ENCODE results near the gene ZNF774.
"Not testable (repeated sequence)": the region's sequence is repeated elsewhere in the genome, so short reads cannot be mapped to it uniquely, and the experiment has no call there.

Gene ZNF774

DNA sequence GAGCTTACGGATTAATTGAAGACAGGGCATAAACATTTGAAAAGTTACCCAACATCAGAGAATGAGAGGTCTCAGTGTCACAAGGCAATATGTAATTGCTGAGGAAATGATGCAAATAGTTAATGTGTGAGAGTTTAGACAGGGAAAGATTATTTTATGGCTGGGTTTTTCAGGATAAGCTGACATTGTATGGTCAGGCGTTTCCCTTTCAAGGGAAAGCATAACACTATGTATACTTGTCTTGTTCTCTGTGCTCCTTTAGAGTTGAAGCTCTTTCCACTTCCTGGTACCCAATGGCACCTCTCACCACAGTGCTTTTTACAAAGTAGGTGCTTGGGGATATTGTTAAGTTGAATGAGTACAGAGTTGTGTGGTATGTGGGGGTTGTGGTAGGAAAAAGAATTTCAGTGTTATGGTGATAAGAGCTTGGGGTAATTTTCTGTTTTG, 55.8 kb downstream of the ZNF774 start:
- Mint-ChIP-seq H3K4me3 (peak overlapping the region; percentile 43), H3K27me3 (ENCODE audit: low read depth) (no peaks in the 10 kb centered on the region), H3K9me3 (peaks cover 4% of the 10 kb centered on the region), H3K36me3 (ENCODE audit: low read depth) (peaks cover 34% of the 10 kb centered on the region), H3K4me1 (ENCODE audit: low read depth) (peaks cover 53% of the 10 kb centered on the region), H3K27ac (peak overlapping the region; percentile 75)
- peak; percentile 65 for DNase-seq (ENCODE audit: low spot score)

DNA sequence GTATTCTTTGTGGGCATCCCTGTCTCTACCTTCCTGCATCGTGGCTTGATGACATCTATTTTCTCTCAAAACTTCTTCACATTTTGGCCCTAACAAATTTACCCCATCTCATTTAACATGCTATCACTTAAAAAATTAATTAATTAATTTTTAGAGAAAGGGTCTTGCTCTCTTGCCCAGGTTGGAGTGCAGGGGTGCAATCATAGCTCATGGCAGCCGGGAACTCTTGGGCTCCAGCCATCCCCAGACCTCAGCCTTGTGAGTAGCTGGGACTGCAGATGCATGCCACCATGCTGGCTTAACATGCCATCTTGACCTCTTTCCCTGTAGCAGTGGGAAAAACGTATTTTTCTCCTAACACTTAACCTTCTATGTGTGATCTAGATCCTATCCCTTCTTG, 56.6 kb downstream of the ZNF774 start:
- peaks cover 59% of the 10 kb centered on the region for H3K4me1 Mint-ChIP-seq (ENCODE audit: low read depth)
- H3K27ac Mint-ChIP-seq: no peak overlapping the region
- H3K27me3 Mint-ChIP-seq (ENCODE audit: low read depth): no peaks in the 10 kb centered on the region
- no peak overlapping the region for H3K4me3 Mint-ChIP-seq
- peaks cover 32% of the 10 kb centered on the region for H3K36me3 Mint-ChIP-seq (ENCODE audit: low read depth)
- peaks cover 4% of the 10 kb centered on the region for H3K9me3 Mint-ChIP-seq
- DNase-seq (ENCODE audit: low spot score): no peak

DNA sequence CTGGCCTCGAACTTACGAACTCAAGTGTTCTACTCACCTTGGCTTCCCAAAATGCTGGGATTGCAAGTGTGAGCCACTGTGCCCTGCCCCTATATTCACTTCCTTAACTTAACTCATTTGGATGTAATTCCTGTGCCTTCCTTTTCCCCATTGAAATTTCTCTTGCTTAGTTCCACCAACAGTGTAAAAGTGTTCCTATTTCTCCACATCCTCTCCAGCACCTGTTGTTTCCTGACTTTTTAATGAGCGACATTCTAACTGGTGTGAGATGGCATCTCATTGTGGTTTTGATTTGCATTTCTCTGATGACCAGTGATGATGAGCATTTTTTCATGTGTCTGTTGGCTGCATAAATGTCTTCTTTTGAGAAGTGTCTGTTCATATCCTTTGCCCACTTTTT, 57.5 kb downstream of the ZNF774 start:
- not testable (repeated sequence) for H3K27me3 Mint-ChIP-seq (ENCODE audit: low read depth); DNase-seq (ENCODE audit: low spot score); H3K4me3 Mint-ChIP-seq; H3K9me3 Mint-ChIP-seq
- Mint-ChIP-seq H3K27ac (peak overlapping the region; percentile 46), H3K36me3 (ENCODE audit: low read depth) (peaks cover 26% of the 10 kb centered on the region), H3K4me1 (ENCODE audit: low read depth) (peaks cover 62% of the 10 kb centered on the region)

DNA sequence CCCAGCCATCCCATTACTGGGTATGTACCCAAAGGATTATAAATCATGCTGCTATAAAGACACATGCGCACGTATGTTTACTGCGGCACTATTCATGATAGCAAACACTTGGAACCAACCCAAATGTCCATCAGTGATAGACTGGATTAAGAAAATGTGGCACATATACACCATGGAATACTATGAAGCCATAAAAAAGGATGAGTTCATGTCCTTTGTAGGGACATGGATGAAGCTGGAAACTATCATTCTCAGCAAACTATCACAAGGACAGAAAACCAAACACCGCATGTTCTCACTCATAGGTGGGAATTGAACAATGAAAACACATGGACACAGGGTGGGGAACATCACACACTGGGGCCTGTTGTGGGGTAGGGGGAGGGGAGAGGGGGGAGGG, 58.2 kb downstream of the ZNF774 start:
- not testable (repeated sequence) for H3K9me3 Mint-ChIP-seq; H3K4me3 Mint-ChIP-seq; H3K27me3 Mint-ChIP-seq (ENCODE audit: low read depth); H3K27ac Mint-ChIP-seq; DNase-seq (ENCODE audit: low spot score)
- Mint-ChIP-seq H3K4me1 (ENCODE audit: low read depth) (peaks cover 62% of the 10 kb centered on the region), H3K36me3 (ENCODE audit: low read depth) (peaks cover 25% of the 10 kb centered on the region)

DNA sequence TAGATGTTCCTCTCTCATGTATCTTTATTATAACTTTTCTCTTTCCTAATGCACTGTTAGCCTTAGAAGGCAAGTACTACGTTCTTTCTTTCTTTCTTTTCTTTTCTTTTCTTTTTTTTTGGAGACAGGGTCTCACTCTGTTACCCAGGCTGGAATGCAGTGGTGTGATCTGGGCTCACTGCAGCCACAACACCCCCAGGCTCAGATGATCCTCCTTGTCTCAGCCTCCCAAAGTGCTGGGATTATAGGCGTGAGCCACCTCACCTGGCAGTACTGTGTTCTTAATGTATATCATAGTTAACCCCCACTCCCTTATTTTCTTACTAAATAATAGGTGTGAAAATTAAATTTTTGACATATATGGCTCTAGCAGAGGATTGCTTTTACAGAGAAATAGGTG, 59.1 kb downstream of the ZNF774 start:
- H3K4me3 Mint-ChIP-seq: no peak overlapping the region
- peak overlapping the region; percentile 46 for H3K27ac Mint-ChIP-seq
- peaks cover 63% of the 10 kb centered on the region for H3K4me1 Mint-ChIP-seq (ENCODE audit: low read depth)
- peaks cover 33% of the 10 kb centered on the region for H3K36me3 Mint-ChIP-seq (ENCODE audit: low read depth)
- H3K9me3 Mint-ChIP-seq: peaks cover 4% of the 10 kb centered on the region
- DNase-seq (ENCODE audit: low spot score): no peak
- H3K27me3 Mint-ChIP-seq (ENCODE audit: low read depth): no peaks in the 10 kb centered on the region

Measured in T-helper 2 cell treated with Interferon-gamma antibody and Interleukin-4, amounts not matched to agents 5 μg/mL and 100 μg/mL, for 36 hours (primary cell).